ENCODE data around the gene PRAC1.

Gene PRAC1

DNA sequence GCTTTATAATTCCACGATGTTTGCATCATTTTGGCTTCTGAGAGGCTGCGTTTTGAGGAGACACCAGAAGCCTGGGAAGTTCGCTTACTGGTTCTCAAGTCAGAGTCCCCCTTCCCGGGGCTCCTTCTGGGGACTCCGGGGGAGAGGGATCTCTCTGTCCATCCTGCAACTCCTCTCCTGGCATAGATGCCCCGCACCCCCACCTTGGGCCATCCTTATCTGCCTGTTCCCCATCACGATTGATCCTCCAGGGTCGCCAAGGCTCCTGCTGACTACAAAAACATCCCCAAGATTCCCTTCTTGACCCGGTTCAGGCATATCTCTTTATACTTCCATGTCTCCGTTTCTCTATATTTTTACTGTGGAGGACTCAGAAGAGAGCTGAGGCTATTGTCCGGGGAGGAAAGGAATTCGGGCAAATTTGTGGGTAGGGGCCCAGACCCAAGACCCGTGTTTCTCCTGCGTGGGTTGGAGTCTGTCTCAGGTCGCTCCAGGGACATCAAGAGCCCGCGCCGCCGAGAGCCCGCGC is 24.7 kb upstream of the PRAC1 start:
- DNase-seq = no peak

GRCh38 chr17:48745381-48746275 is 23.3 kb upstream of the PRAC1 start:
- no peak for DNase-seq

DNA sequence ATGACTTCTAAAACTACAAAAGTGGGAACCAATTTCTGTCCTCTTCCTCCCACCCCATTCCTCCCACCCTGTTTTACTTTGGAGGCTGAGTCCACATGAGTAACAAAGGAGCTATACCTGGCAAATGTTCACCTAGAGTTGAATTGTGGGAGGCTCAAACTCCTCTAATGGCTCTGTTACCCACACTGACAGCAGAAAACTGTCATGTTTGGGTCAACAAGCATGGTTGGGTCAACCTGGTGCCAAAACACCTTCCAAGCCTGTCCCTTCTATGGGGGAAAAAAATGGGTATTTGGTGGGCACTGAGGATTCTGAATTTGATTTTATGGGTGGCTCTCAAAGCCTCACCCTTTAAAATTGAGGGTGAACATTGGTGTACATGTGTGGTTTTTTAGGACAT is 18.2 kb upstream of the PRAC1 start:
- no peak for DNase-seq

DNA sequence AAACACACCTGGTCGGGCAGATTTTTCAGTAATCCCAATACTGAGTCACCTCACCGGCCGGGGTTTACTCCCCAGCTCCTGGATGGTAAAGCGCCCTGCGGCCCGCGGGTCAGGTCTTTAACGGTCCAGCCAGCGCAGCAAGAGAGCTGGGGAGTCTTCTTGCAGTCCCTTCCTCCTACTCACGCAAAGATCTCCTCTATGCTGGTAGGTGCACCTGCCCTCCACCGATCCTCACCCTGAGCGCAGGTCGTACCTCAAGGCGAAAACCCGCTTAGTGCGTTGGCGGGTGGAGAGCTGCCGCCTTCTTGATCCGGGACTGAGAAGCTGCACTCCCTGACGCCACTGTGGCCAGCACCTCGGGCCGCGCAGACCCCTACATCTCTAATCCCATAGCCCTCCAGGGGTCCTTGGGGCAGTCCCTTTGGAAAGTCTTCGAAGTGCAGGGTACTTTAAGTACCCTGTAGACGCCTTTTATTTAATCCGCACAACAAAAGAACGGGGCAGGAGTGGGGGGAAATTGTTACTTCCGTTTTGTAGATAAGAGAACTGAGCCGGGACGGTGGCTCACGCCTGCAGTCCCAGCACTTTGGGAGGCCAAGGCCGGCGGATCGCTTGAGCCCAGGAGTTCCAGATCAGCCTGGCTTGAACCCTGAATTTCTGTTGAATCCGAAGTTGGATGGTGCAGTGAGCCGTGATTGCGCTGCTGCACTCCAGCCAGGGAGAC is 16.6 kb upstream of the PRAC1 start:
- DNase-seq = no peak

- DNase-seq = no peak
These were observed 16.1 kb upstream of the PRAC1 start for GRCh38 chr17:48738424-48738802.

- DNase-seq = no peak
These were observed 15.2 kb upstream of the PRAC1 start for GRCh38 chr17:48737330-48738043.

DNA sequence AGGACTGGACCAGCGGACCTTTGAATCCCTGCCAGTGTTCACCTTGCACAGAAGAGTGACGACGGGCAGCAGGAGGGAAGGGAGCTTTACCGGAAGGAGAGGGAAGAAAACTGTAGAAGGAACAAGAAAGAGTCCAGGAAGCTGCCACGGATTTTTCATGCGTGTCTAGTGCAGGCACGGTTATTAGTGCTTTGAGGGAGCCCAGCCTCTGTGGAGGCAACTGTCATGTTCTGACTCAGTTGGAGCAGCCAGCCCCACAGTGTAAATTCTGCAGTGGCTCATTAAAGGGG is 12.7 kb upstream of the PRAC1 start:
- no peak for DNase-seq

DNA sequence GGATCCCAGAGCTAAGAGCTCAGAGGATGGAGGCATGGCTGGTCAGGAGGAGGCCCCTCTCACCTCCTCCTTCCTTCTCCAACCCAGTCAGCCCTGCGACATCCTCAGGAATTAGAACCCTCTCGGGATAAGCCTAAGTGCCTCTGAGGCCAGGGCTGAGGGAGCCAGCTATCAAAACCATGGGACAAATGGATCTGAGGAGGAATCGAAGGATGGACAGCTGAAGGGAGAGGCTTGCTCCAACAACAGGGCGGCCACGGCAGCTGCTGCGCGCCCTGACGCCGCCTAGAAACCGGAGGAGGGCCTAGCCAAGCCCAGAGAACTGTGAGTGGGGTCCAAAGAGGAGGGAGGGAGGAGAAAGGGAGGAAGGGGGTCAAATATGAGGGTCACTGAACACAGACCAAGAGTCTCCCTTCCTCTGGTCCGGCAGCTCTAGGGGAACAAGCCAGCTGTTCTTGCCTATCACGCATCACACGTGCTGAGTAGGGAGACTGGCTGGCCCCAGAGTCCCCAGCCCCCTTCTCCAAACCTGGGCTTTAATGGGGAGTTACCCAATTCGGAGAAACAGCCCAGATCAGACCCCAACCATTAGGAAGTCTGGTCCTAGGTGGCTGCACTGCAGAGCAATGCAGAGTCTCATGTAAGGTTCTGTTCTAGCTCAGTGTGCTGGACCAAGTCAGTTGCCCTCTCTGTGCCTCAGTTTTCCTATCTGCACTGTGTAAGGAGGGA is 12.2 kb upstream of the PRAC1 start:
- no peak for DNase-seq

- DNase-seq = no peak
These were observed 11.5 kb upstream of the PRAC1 start for GRCh38 chr17:48733632-48734328.

DNA sequence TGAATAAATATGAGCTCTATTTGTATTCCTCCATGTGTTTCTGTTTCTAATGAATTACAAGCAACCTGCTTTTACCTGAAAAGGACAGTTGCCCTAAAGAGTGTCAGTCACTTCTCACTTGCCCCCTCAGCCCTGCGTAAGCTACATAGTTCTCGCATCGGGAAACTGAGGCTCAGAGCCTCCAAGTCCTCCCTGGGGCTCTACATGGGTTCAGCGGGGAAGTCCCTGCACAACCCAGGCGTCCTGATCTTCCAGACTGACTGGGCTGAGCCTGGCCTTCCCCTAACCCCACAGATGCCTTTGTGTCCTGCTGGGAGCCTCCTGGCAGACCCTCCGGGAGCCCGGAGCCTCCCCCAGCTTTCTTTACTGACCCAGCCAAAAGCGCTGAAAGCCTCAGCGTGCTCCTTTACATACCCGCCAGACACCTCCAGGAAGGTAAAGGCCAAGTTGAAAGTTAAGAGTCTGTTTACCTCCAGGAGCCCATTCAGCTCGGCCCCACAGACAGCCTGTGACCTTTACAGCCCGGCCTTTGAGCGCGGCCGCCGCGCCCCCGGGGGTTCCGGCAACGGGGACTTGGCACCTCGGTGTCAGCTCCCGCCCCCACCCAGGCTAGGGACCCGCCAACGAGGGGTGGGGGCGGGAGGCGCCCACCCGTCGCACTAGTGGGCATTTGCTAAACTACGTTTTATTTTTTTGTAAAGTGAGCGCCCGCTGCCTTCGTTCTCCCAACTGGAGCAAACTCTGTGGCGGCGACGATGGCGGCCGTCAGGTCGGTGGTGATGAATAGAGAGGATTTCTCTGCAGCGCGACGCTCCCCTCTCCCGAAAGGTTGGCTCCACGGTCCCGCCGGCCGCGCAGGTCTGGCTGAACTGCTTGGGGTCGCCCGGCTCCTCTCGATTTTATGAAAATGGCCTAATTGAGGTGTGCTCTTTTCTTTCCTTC is 10.6 kb upstream of the PRAC1 start:
- no peak for DNase-seq

DNA sequence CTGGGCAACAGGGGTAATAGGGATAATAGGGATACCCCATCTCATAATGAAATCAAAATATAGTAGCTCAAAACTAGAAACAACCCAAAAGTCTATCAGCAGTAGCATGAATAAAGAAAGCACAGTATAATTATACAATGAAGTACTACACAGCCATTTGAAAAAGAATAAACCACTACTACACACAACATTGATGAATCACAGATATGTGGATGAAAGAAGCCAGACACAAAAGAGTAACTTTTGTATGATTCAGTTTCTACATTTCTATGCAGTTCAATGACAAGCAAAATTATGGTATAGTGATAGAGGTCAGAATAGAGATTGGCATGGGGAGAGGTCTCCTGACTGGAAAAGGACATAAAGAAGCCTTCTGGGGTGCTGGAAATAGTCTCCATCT is 9.0 kb upstream of the PRAC1 start:
- no peak for DNase-seq

GRCh38 chr17:48730240-48730550 is 7.9 kb upstream of the PRAC1 start:
- no peak for DNase-seq

GRCh38 chr17:48729335-48730239 is 7.3 kb upstream of the PRAC1 start:
- no peak for DNase-seq

GRCh38 chr17:48728232-48729231 is 6.2 kb upstream of the PRAC1 start, which contains the start of gene HOXB13:
HOXB13 (minus strand) TSS chr17:48728750; CDS start chr17:48728593, 157 bp downstream.
- no peak for DNase-seq

DNA sequence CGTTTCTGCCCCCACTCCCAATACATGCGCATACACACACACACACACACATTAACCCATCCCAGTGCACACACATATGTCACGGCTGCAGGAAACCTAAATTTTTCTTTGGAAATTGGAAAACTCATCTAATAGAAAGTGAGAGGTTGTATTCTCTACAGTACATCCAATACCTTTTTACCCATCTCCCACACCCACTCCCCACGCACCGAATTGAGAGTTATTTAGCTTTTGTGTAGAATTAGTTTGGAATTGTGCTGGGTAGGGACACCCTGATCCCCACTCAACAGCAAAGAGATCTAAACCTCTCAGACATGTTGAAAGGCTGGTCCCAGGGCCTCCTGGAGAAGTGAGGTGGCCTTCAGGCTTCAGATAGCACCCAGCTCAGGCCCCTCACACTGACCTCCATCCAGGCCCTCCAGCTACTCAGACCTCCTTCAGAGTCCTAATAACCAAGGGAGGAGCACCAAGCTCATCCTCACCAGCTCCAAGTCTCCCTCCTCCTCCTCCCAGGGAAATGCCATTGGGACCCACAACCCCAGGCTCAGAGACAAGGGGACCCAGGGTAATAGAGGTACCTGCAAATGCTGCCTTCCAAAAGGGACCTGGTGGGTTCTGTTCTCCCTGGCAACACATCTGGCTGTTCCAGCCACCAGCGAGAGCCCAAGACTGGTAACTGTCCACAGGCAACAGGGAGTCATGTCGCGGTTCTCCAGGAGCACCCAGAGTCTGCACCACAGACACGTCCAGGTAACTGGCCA is 5.3 kb upstream of the PRAC1 start:
- DNase-seq = no peak

DNA sequence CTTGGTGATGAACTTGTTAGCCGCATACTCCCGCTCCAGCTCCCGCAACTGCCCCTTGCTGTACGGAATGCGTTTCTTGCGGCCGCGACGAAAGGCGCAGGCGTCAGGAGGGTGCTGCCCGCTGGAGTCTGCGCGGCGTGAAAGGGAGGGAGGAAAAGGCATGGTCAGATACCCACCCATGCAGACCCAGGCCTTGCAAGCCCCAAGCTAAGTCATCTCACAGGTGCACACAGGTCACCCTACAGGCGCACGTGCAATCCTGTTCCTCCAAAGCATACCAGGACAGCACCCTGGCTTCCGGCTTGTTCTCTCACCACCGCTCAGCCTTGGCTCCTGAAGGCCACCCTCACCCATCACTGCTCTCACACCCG is 4.6 kb upstream of the PRAC1 start:
- no peak for DNase-seq

GRCh38 chr17:48726114-48726915 is 4.0 kb upstream of the PRAC1 start:
- no peak for DNase-seq
